Skeletal muscle tissue (tissue), 4 donors: ENCODE measurements around the gene DYSF. TPM values are rescaled to one million over a fixed set of nuclear protein-coding genes. Genes with fewer than 3 reads are reported as not detected.
"Not testable (repeated sequence)": the region's sequence is repeated elsewhere in the genome, so short reads cannot be mapped to it uniquely, and the experiment has no call there.

Experiments
- H3K27ac ChIP-seq: one replicate; pipeline ENCODE4 v1.7.0; 2013; ENCODE audit warnings: mild to moderate bottlenecking, low read depth, low read length, inconsistent platforms
- H3K27me3 ChIP-seq, 3 donors: one replicate each; pipeline ENCODE4 v1.7.0; 2013; ENCODE audit warnings: low read length in 3 of 3; ENCODE audit not compliant: control insufficient read depth in 3 of 3, insufficient read depth in 3 of 3
- H3K36me3 ChIP-seq, 3 donors: one replicate each; pipeline ENCODE4 v1.7.0; 2013; ENCODE audit warnings: low read length in 3 of 3; ENCODE audit not compliant: control insufficient read depth in 3 of 3, insufficient read depth in 3 of 3
- H3K4me1 ChIP-seq, 3 donors: one replicate each; pipeline ENCODE4 v1.7.0; 2013; ENCODE audit warnings: low read length in 3 of 3, mild to moderate bottlenecking in 3 of 3; ENCODE audit not compliant: control insufficient read depth in 3 of 3, insufficient read depth in 3 of 3
- H3K4me3 ChIP-seq, 3 donors: one replicate each; pipeline ENCODE4 v1.7.0; 2013; ENCODE audit warnings: low read length in 3 of 3
- H3K9ac ChIP-seq, 3 donors: one replicate each; pipeline ENCODE4 v1.7.0; 2013; ENCODE audit warnings: low read length in 3 of 3, mild to moderate bottlenecking in 3 of 3, moderate library complexity in 2 of 3, low read depth in 1 of 3
- H3K9me3 ChIP-seq, 3 donors: one replicate each; pipeline ENCODE4 v1.7.0; 2013; ENCODE audit warnings: low read length in 3 of 3; ENCODE audit not compliant: control insufficient read depth in 3 of 3
- total RNA-seq: library from RNA; depleted of rRNA; stranded (reverse); fragments of >200 nt; gene quantifications from one replicate; pipeline ENCODE4 v1.2.3, GENCODE V29; 2014
- donor health status: Osteomylitis.

Gene DYSF
- total RNA-seq, 1 donor from 2014 or later, result 88.7 TPM

- Histone ChIP-seq H3K9me3 (no peaks in the 10 kb centered on the region), H3K9ac (no peak overlapping the region), H3K36me3 (peaks cover 16 to 28% (median 24%) of the 10 kb centered on the region in 3 donors), H3K27me3 (no peaks in the 10 kb centered on the region), H3K4me3 (no peak overlapping the region), H3K4me1 (peaks cover 26 to 50% (median 32%) of the 10 kb centered on the region in 3 donors), H3K27ac (no peak overlapping the region)
These were observed 25.9 kb downstream of the DYSF start for GRCh38 chr2:71479261-71479660.

GRCh38 chr2:71481111-71481510 lies 27.8 kb downstream of the DYSF start:
- Histone ChIP-seq H3K4me3 (no peak overlapping the region), H3K27ac (no peak overlapping the region), H3K36me3 (peaks cover 19 to 28% (median 28%) of the 10 kb centered on the region in 3 donors), H3K4me1 (peaks cover 15 to 33% (median 16%) of the 10 kb centered on the region in 3 donors), H3K27me3 (no peaks in the 10 kb centered on the region), H3K9me3 (no peaks in the 10 kb centered on the region), H3K9ac (no peak overlapping the region)

GRCh38 chr2:71482055-71482454 lies 28.7 kb downstream of the DYSF start:
- H3K4me1 ChIP-seq, result peaks cover 12 to 33% (median 18%) of the 10 kb centered on the region in 3 donors
- H3K4me3 ChIP-seq, result no peak overlapping the region
- H3K9me3 ChIP-seq, result no peaks in the 10 kb centered on the region
- H3K27me3 ChIP-seq, result no peaks in the 10 kb centered on the region
- peak overlapping the region in 1 of 3 donors; percentile 27 for H3K9ac ChIP-seq
- H3K36me3 ChIP-seq, result peaks cover 19 to 33% (median 28%) of the 10 kb centered on the region in 3 donors
- no peak overlapping the region for H3K27ac ChIP-seq

DNA sequence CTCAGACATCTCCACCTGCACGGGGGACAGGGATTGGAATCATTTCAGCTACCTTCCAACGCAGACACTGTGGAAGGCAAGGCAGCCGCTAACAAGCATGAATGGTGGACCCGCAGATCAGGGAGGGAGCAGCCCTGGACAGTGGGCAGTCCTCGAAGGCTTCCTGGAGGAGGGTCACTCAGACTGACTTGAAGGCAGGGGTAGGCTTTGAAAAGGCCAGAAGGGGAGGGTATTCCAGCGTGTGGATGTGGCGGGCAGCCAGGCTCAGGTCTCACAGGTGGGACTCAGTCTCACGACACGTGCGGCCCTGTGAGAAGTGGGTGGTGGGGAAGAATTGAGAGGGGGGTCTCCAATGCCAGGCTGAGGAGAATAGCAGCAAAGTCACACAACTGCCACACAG lies 29.9 kb downstream of the DYSF start:
- no peak overlapping the region for H3K4me3 ChIP-seq
- H3K27me3 ChIP-seq, result no peaks in the 10 kb centered on the region
- H3K27ac ChIP-seq, result no peak overlapping the region
- peaks cover 8 to 27% (median 10%) of the 10 kb centered on the region in 3 donors for H3K4me1 ChIP-seq
- no peak overlapping the region for H3K9ac ChIP-seq
- peaks cover 19 to 33% (median 28%) of the 10 kb centered on the region in 3 donors for H3K36me3 ChIP-seq
- no peaks in the 10 kb centered on the region for H3K9me3 ChIP-seq

DNA sequence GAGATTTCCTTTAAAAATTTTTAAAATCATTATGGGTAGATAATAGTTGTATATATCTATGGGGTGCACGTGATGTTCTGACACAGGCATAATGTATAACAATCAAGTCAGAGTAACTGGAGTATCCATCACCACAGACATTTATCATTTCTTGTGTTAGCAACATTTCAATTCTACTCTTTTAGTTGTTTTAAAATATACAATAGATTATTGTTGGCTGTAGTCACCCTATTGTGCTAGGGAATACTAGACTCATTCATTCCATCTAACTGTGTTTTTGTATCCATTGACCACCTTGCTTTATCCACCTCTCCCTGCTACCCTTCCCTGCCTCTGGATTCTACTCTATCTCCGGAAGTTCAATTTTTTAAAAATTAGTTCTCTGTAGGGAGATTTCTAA lies 31.0 kb downstream of the DYSF start:
- Histone ChIP-seq H3K9me3 (no peaks in the 10 kb centered on the region), H3K27ac (no peak overlapping the region), H3K4me3 (no peak overlapping the region), H3K36me3 (peaks cover 19 to 33% (median 28%) of the 10 kb centered on the region in 3 donors), H3K27me3 (no peaks in the 10 kb centered on the region), H3K9ac (no peak overlapping the region), H3K4me1 (peaks cover 11 to 34% (median 12%) of the 10 kb centered on the region in 3 donors)

- Histone ChIP-seq H3K4me3 (no peak overlapping the region), H3K9ac (no peak overlapping the region), H3K4me1 (peaks cover 19 to 42% (median 22%) of the 10 kb centered on the region in 3 donors), H3K27ac (no peak overlapping the region), H3K9me3 (no peaks in the 10 kb centered on the region), H3K27me3 (no peaks in the 10 kb centered on the region), H3K36me3 (peaks cover 14 to 23% (median 14%) of the 10 kb centered on the region in 3 donors)
These were observed 33.7 kb downstream of the DYSF start for GRCh38 chr2:71486881-71487640.

GRCh38 chr2:71491551-71491950 lies 38.2 kb downstream of the DYSF start:
- peaks cover 30 to 62% (median 44%) of the 10 kb centered on the region in 3 donors for H3K4me1 ChIP-seq
- H3K27ac ChIP-seq, result peak overlapping the region; percentile 51

GRCh38 chr2:71492112-71492511 lies 38.8 kb downstream of the DYSF start:
- Histone ChIP-seq H3K4me1 (peaks cover 29 to 63% (median 41%) of the 10 kb centered on the region in 3 donors), H3K4me3 (no peak overlapping the region), H3K9ac (no peak overlapping the region), H3K36me3 (peaks cover 0 to 5% (median 0%) of the 10 kb centered on the region in 3 donors), H3K27ac (peak overlapping the region; percentile 51), H3K9me3 (no peaks in the 10 kb centered on the region), H3K27me3 (no peaks in the 10 kb centered on the region)

More at GRCh38 chr2:71491551-71491950, 38.2 kb downstream of the DYSF start:
- not testable (repeated sequence) for H3K36me3 ChIP-seq, H3K27me3 ChIP-seq, H3K4me3 ChIP-seq, H3K9me3 ChIP-seq, H3K9ac ChIP-seq

DNA sequence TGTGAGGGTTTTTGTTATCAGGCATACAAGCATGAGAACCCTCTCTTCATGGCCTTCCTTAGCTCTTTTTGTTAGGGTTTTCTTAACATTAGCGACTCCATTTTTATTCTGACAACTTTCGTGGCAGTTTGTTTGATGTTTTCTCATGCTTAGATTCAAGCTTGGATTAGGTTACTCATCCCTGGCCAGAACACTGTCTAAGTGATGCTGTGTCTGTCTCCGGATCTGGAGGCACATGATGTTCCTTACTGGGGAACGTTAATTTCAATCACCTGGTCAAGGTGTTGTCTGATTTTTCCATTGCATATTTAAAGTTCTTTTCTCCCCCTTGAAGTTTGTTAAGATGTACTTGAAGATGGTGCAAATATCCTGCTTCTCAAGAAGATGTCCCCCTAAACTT lies 40.7 kb downstream of the DYSF start:
- Histone ChIP-seq H3K27ac (no peak overlapping the region), H3K4me3 (no peak overlapping the region), H3K9ac (no peak overlapping the region), H3K4me1 (peaks cover 34 to 69% (median 47%) of the 10 kb centered on the region in 3 donors), H3K27me3 (no peaks in the 10 kb centered on the region), H3K36me3 (peaks cover 0 to 5% (median 0%) of the 10 kb centered on the region in 3 donors), H3K9me3 (no peaks in the 10 kb centered on the region)

- Histone ChIP-seq H3K27ac (no peak overlapping the region), H3K9me3 (no peaks in the 10 kb centered on the region)
These were observed 41.3 kb downstream of the DYSF start for GRCh38 chr2:71494523-71495155.

More at GRCh38 chr2:71494523-71495155, 41.3 kb downstream of the DYSF start:
- peaks cover 32 to 69% (median 47%) of the 10 kb centered on the region in 3 donors for H3K4me1 ChIP-seq
- no peak overlapping the region for H3K9ac ChIP-seq
- H3K27me3 ChIP-seq, result no peaks in the 10 kb centered on the region
- H3K36me3 ChIP-seq, result peaks cover 0 to 5% (median 0%) of the 10 kb centered on the region in 3 donors
- no peak overlapping the region for H3K4me3 ChIP-seq
